Liver (tissue), 9 donors: Measurements from ENCODE around the gene EML4. TPM values are rescaled to one million over a fixed set of nuclear protein-coding genes. Genes with fewer than 3 reads are reported as not detected.

Experiments used
- DNase-seq: peaks from one replicate; pipeline ENCODE4 v3.0.0-alpha.2; 2017; ENCODE audit warnings: low spot score
- H3K27ac ChIP-seq, 2 donors: one replicate each; pipeline ENCODE4 v1.7.0; 2013; ENCODE audit warnings: inconsistent platforms in 2 of 2, low read length in 2 of 2, control low read depth in 1 of 2, low read depth in 1 of 2, mild to moderate bottlenecking in 1 of 2
- H3K27me3 ChIP-seq, 4 donors: one replicate each; pipeline versions ENCODE4 v1.6.1 to v1.7.0; 2013; ENCODE audit warnings: low read length in 3 of 4, inconsistent platforms in 1 of 4, mild to moderate bottlenecking in 1 of 4, moderate library complexity in 1 of 4; ENCODE audit not compliant: control insufficient read depth in 4 of 4, insufficient read depth in 4 of 4
- H3K36me3 ChIP-seq, 4 donors: one replicate each; pipeline versions ENCODE4 v1.6.1 to v1.7.0; 2013; ENCODE audit warnings: low read length in 3 of 4, mild to moderate bottlenecking in 3 of 4, low read depth in 1 of 4, moderate library complexity in 1 of 4; ENCODE audit not compliant: control insufficient read depth in 4 of 4, insufficient read depth in 3 of 4
- H3K4me1 ChIP-seq, 4 donors: one replicate each; pipeline versions ENCODE4 v1.6.1 to v1.7.0; 2013; ENCODE audit warnings: low read length in 3 of 4, mild to moderate bottlenecking in 3 of 4, moderate library complexity in 1 of 4; ENCODE audit not compliant: control insufficient read depth in 4 of 4, insufficient read depth in 4 of 4
- H3K4me3 ChIP-seq, 3 donors: one replicate each; pipeline versions ENCODE4 v1.6.1 to v1.7.0; 2013; ENCODE audit warnings: low read length in 3 of 3, control low read depth in 1 of 3, low read depth in 1 of 3, mild to moderate bottlenecking in 1 of 3
- H3K9ac ChIP-seq, 2 donors: one replicate each; pipeline ENCODE4 v1.7.0; 2013; ENCODE audit warnings: low read length in 2 of 2, mild to moderate bottlenecking in 2 of 2, moderate library complexity in 2 of 2, control low read depth in 1 of 2, low read depth in 1 of 2
- H3K9me3 ChIP-seq, 4 donors: one replicate each; pipeline versions ENCODE4 v1.6.1 to v1.7.0; 2013; ENCODE audit warnings: low read length in 3 of 4; ENCODE audit not compliant: control insufficient read depth in 4 of 4
- ATF3 ChIP-seq: IDR thresholded peaks from 2 replicates; pipeline ENCODE4 v1.6.1; 2016; ENCODE audit warnings: antibody characterized with exemption
- CTCF ChIP-seq: fragments of 150-350 bp; IDR thresholded peaks from 2 replicates; pipeline ENCODE4 v1.5.1; 2017; ENCODE audit warnings: improper control_type of control experiment, low read depth, low read length; ENCODE audit not compliant: missing input control
- EGR1 ChIP-seq, 2 donors: IDR thresholded peaks; 2 replicates each; pipeline ENCODE4 v1.6.1; 2016 to 2018; ENCODE audit warnings: antibody characterized with exemption in 2 of 2, low read depth in 2 of 2
- FOXA1 ChIP-seq: IDR thresholded peaks from 2 replicates; pipeline ENCODE4 v1.6.1; 2016; ENCODE audit warnings: antibody characterized with exemption
- FOXA2 ChIP-seq: IDR thresholded peaks from 2 replicates; pipeline ENCODE4 v1.6.1; 2016; ENCODE audit warnings: antibody characterized with exemption
- GABPA ChIP-seq, 2 donors: IDR thresholded peaks in 1 of 2; conservative IDR thresholded peaks in 1 of 2; 2 replicates each; pipeline ENCODE4 v1.6.1; 2016; ENCODE audit warnings: antibody characterized with exemption in 2 of 2, mild to moderate bottlenecking in 1 of 2, moderate library complexity in 1 of 2
- HNF4A ChIP-seq, 2 donors: conservative IDR thresholded peaks; 2 replicates each; pipeline ENCODE4 v1.6.1; 2016; ENCODE audit warnings: antibody characterized with exemption in 2 of 2, mild to moderate bottlenecking in 2 of 2
- HNF4G ChIP-seq: IDR thresholded peaks from 2 replicates; pipeline ENCODE4 v1.6.1; 2016; ENCODE audit warnings: antibody characterized with exemption
- JUND ChIP-seq, 2 donors: IDR thresholded peaks; 2 replicates each; pipeline ENCODE4 v1.6.1; 2016; ENCODE audit warnings: antibody characterized with exemption in 2 of 2
- MAX ChIP-seq: IDR thresholded peaks from 2 replicates; pipeline ENCODE4 v1.6.1; 2016; ENCODE audit warnings: antibody characterized with exemption
- NR2F2 ChIP-seq: IDR thresholded peaks from 2 replicates; pipeline ENCODE4 v1.6.1; 2016; ENCODE audit warnings: antibody characterized with exemption
- RAD21 ChIP-seq, 2 donors: IDR thresholded peaks; 2 replicates each; pipeline ENCODE4 v1.6.1; 2016; ENCODE audit warnings: antibody characterized with exemption in 2 of 2, mild to moderate bottlenecking in 2 of 2
- REST ChIP-seq: IDR thresholded peaks from 2 replicates; pipeline ENCODE4 v1.6.1; 2016; ENCODE audit warnings: antibody characterized with exemption, mild to moderate bottlenecking
- RXRA ChIP-seq, 2 donors: IDR thresholded peaks; 2 replicates each; pipeline ENCODE4 v1.6.1; 2017 to 2018; ENCODE audit warnings: antibody characterized with exemption in 2 of 2, mild to moderate bottlenecking in 1 of 2
- SP1 ChIP-seq: IDR thresholded peaks from 2 replicates; pipeline ENCODE4 v1.6.1; 2018; ENCODE audit warnings: antibody characterized with exemption, mild to moderate bottlenecking
- TAF1 ChIP-seq: conservative IDR thresholded peaks from 2 replicates; pipeline ENCODE4 v1.6.1; 2016; ENCODE audit warnings: antibody characterized with exemption, mild to moderate bottlenecking
- YY1 ChIP-seq: IDR thresholded peaks from 2 replicates; pipeline ENCODE4 v1.6.1; 2016; ENCODE audit warnings: antibody characterized with exemption, mild to moderate bottlenecking
- ZBTB33 ChIP-seq: IDR thresholded peaks from 2 replicates; pipeline ENCODE4 v1.6.1; 2016; ENCODE audit warnings: antibody characterized with exemption
- WGBS: extraction: QIAGEN DNeasy Blood & Tissue Kit; methylation state at CpG from one replicate; pipeline ENCODE4 v1.1.7; 2013; 5-methylcytosine and 5-hydroxymethylcytosine counted together
- polyA plus RNA-seq, 2 donors: library from polyadenylated mRNA; stranded (reverse) in 1 of 2; unstranded in 1 of 2; fragments of 200-250 nt in 1 of 2; fragments of >200 nt in 1 of 2; fragmentation: Nextera tagmentation in 1 of 2; extraction: Ambion mirVana in 1 of 2; gene quantifications; one replicate each; pipeline versions ENCODE4 v1.2.1 to v1.2.3, GENCODE V29; 2013 to 2015
- total RNA-seq, 2 donors: library from RNA; depleted of rRNA; stranded (reverse); fragments of >200 nt; gene quantifications; one replicate each; pipeline ENCODE4 v1.2.3, GENCODE V29; 2014
- donor health status: healthy.
- donor health status: healthy.
- donor health status: healthy.
- donor health status: healthy.
- donor health status: healthy.

The EML4 gene
- total and polyA plus RNA-seq, 4 donors = 12.8 to 49.6 (median 34.8) TPM

- Histone ChIP-seq H3K4me1 (peaks cover 0 to 17% (median 4%) of the 10 kb centered on the region in 4 donors), H3K9me3 (no peaks in the 10 kb centered on the region), H3K9ac (no peak overlapping the region), H3K4me3 (no peak overlapping the region), H3K27me3 (no peaks in the 10 kb centered on the region), H3K27ac (no peak overlapping the region), H3K36me3 (no peaks in the 10 kb centered on the region)
- TF ChIP-seq ZBTB33 (no peak), ATF3 (no peak), REST (no peak), GABPA (IDR thresholded peaks at IDR 0.05 in 1 of 2, conservative IDR thresholded peaks at IDR 0.05 in 1 of 2) (no peak), RXRA (IDR thresholded peaks at IDR 0.05) (no peak), FOXA1 (no peak), CTCF (no peak), MAX (no peak), HNF4A (conservative IDR thresholded peaks at IDR 0.05) (no peak), TAF1 (no peak), YY1 (no peak), RAD21 (IDR thresholded peaks at IDR 0.05) (no peak), HNF4G (no peak), SP1 (no peak), NR2F2 (no peak), EGR1 (IDR thresholded peaks at IDR 0.05; ENCODE audit: low read depth in 2 of 2) (no peak), JUND (IDR thresholded peaks at IDR 0.05) (no peak), FOXA2 (no peak)
- 72% methylated on average over 7 of the region's 7 CpGs for WGBS
- no peak for DNase-seq
Observed at GRCh38 chr2:42128721-42129486, 40.2 kb upstream of the EML4 start.
